HG03439 (cell line): ENCODE data around the gene SPATA4.
"Not testable (repeated sequence)": the region's sequence is repeated elsewhere in the genome, so short reads cannot be mapped to it uniquely, and the experiment has no call there.

Experiments
- ATAC-seq: cut with Tn5 transposase; IDR thresholded peaks from one replicate; pipeline ENCODE4 v1.9.1; 2021; ENCODE audit warnings: mild to moderate bottlenecking, moderate library complexity; ENCODE audit not compliant: unreplicated experiment

The SPATA4 gene

DNA sequence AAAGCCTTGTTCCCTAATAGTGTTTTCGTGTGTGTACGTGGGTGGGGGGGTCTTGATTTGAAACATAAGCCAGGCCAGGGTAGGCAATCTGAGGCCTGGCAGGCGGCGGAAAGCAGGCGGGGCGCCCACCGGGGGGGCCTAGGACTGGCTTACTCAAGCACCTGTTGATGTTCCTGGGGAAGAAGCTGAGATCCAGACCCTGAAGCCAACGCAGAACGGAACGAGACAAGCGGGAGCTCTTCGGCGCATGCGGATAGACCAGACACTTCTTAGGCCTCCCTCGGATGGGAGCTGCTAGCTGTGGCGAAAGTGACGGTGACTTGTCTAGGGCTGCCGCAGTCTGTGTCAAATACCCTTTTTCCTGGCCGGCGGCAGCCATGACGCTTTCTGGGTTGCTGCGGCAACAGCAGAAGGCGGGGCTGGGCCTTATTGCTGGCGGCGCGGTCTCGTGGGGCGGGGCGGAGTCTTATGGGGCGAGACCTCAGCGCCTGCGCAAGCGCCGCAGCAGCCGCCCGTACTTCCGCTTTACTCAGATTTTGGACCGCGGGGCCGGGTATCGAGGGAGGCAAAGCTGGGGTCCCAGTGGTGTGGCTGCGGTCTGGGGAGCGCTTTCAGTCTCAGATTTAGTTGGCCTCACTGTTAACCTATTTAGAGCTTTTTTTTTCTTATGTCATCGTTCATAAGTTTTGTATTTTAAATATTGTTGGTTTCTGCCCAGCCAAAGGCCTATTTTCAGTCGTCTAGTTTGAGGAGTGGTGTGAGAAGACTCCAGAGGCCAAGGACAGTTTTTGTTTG, at the start of gene SPATA4:
Gene SPATA4 (minus strand): TSS at position 402 of the 795 bp plus-strand sequence. CDS start 23 bp downstream, at position 379.
- ATAC-seq: peak; percentile 97

DNA sequence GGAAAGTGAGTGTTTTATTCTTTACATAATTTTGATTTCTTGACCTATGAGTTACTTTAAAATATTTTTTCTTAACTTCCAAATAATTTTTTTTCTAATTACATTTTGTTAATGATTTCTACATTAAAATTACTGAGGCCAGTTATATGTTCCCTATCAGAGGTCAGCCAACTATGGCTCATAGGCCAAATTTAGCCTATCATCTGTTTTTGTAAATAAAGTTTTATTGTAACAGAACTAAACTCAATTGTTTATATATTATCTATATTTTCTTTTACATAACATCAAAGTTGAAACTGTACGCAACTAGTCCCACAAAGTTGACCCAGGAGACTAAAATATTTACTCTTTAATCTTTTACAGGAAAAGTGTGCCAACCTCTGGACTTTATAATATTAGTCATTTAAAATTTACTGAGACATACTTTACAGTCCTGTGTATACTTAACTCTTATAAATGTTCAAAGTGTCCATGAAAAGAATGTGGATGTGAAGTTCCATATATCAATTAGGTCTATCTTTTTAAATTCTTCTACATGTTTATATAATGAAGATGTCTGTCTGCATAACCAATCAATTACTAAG, 47.5 kb upstream of the SPATA4 start:
- ATAC-seq: no peak

DNA sequence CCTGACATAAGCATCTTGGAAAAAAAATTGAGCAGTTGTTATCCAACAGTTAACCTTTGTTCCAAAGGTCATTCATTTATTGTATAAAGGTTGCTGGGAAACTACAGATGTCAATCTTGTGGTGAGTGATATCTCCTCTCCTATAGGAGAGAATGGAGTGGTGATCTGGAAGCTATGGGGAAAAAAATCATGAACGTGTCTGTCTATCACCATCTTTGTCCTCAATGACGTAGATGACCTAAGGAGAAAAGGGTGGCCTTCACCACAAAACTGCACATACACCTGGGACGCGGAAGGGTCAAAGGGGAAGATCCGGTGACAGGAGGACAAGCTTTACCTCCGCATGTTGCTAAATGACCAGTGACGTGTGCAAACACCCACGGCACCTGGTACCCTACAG, 46.3 kb upstream of the SPATA4 start:
- no peak for ATAC-seq

DNA sequence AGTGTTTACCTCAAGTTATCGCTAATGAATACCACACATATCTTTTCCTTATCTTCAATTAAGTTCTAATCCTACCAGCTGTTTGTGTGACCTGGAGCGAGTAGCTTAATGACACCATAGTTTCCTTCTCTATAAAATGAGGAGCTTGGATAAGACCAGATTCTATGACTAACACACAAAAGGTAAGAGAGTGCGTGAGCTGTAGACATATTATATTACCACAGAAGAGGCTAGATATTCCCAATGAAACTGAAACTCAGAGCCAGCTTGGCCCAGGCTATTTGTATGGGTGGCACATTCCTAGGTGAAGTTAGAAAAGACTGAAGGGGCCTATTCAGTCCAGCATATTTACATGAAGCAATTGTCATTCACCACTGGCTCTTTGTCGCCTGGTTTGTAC, 43.4 kb upstream of the SPATA4 start:
- ATAC-seq: no peak

DNA sequence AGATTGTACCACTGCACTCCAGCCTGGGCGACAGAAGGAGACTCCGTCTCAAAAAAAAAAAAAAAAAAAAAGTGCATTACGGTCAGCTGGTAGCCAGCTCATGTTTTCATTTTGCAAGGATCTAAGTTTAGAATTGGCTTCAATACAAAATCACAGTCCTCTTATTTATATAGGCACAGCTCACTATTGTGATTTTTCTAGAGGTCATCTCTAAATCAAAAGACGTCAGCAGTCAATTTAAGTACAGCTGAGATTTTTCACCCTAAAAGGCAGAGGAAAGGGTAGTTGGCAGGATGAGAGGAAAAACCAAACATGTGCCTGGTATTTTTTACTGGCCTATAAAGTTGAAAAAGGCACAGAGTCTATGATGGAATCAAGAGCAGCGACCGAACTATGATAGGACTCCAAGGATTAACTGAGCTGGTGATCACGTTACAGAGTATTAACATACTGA, 42.8 kb upstream of the SPATA4 start:
- ATAC-seq: no peak

DNA sequence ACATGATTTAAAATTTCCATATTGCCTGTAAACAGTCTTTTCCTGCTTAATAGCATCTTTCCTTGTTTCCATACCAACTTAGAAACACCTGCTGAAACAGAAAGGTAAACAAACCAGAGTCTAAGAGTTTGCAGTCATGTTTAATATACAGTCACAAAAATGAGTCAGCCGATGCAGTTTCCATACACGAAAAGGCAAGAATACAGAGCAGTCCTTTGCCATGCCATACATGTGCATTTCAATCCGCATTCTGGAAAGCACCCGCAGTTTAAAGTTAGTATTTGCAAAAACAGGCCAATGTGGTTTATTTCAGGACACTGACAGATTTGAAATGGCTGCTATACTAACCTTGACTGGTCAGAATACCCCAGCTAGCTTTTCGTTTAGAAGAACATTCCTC, 41.6 kb upstream of the SPATA4 start:
- ATAC-seq: no peak

DNA sequence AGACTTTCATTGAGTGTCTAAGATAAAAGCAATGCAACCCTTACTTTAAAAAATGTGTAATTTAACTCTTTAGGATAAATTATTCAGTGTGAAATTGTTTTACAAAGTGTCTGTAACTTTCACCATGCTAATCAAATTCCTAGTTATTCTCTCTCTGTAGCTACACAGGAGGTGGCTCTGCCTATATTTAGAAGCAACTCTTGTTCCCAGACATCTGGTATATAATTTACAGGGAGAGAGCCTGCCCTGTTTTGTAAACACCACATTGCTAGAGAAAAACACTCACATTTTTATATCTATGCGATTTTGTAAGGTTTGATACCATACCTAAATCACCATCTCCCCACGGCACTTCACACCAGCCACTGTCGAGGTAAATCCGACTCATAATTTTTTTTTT, 35.5 kb upstream of the SPATA4 start:
- no peak for ATAC-seq

DNA sequence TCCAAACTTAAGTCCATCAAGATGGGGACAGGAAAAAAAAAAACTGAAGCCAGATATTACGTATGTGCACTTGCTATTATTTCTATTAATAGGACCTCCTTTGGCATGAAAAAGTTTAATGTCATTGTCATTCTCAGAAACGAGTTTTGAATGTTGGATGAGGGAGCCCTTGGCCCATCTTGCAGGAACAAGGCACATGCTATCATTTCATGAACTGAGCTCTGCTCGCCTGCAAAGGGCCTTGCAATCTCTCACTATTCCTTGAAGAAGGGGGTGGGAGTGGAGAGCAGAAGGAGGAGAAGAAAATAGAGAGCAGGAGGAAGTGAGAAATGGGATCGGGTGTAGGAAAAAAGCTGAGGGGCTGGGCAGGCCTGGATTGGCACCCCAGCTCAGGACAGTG, 34.3 kb upstream of the SPATA4 start:
- ATAC-seq: no peak

DNA sequence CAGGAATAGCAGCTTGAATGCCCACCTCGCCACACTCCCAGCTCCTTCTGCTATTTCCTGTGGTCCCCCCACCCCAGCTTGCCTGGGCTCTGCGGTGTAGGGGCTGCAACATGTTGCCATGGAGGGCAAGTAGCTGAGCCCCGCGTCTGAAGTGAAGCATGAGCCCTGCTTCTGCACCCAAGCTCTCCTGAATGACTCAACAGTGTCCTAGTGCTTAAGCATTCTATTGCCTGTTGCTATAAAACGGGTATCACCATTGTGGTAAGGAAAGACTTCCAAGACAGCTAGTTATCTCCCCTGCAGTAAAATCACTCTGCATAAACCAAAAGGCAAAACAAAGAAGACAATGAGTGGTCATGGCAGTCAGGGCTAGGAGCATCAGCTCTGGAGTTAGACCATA, 31.4 kb upstream of the SPATA4 start:
- ATAC-seq: no peak

DNA sequence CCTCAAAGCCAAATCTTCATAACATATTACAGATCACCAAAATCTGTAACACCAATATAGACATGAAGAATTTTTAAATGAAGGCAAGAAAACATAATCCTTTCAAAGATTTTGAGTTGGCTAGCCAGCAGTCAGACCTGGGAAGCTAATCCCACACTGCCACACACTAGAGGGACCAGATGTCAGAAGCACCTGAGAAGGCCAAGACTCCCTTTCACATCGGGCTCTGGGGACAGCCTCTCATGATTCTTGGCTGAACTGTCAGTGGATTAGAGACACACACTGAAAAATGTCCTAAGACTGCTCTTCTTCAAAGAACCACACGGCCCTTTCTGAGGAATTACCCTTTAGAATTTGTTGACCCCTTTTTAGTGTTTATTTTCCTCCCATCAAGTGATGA, 28.2 kb upstream of the SPATA4 start:
- ATAC-seq: no peak

DNA sequence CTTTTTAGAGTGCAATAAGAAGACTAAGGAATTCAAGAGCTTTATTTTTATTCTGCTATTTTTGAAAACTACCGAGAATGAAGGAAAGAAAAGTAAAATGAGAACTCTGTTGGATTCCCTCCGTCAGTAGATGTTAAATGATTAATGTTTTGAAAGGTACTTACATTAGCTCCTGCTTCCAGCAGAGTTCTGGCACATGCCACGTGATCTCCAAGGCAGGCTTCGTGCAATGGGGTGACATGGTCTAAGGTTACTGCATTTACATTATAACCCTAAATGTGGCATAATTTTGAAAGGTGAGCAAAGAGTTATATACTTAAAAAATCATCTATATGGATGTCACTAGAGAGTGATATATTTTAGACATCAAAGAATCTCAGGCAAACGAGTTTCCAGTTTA, 26.8 kb upstream of the SPATA4 start:
- no peak for ATAC-seq

DNA sequence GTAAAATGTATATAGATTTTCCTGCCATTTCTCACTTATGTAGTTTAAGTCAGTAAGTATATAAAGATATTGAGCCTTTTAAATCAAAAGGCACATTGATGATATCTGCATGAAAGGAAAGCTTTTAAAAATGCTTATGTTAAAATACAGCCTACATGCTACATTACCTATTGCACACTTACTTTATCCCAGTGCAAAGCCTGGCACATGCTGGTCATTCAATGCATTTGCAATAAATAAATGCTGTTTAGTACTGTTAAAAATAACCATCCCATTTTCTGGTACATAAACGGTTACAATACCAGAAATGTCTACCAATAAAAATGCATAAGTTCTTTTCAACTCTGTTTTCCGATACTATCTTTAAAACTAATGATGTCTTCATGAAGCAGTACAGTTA, 22.1 kb upstream of the SPATA4 start:
- ATAC-seq: no peak

DNA sequence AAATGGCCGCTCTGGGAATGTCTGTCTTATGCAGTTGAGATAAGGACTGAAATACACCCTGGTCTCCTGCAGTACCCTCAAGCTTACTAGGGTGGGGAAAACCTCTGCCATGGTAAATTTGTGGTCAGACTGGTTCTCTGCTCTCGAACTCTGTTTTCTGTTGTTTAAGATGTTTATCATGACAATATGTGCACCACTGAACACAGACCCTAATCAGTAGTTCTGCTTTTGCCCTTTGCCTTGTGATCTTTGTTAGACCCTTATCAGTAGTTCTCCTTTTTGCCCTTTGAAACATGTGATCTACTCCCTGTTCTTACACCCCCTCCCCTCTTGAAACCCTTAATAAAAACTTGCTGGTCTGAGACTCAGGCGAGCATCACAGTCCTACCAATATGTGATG, 17.0 kb upstream of the SPATA4 start:
- not testable (repeated sequence) for ATAC-seq

DNA sequence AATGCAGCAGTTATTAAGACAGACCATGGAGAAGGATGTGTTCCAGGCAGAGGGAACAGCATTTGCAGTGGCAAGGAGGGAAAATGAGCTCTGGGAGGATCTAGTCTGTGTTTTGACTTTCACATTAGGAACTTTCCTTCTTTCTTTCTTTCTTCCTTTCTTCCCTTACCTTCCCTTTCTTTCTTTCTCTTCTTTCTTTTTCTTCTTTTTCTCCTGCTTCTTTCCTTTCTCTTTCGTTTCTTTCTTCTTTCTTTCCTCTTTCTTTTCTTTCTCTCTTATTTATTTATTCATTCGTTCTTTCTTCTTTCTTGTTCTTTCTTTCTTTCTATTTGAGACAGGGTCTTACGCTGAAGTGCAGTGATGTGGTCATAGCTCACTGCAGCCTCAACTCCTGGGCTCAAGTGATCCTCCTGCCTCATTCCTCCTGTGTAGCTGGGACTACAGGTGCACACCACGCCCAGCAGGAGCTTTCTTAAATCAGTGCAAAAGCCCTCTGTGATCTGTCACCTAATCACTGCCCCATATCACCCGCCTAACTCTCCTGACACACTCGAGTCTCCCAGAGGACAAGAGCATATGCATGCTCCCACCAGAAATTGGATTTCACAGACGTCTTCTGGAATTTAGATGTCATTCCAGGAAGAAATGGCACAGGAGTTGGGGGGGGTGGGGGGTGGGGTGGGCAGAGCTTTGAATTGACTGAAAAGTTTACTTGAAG, 15.4 kb upstream of the SPATA4 start:
- ATAC-seq: no peak

DNA sequence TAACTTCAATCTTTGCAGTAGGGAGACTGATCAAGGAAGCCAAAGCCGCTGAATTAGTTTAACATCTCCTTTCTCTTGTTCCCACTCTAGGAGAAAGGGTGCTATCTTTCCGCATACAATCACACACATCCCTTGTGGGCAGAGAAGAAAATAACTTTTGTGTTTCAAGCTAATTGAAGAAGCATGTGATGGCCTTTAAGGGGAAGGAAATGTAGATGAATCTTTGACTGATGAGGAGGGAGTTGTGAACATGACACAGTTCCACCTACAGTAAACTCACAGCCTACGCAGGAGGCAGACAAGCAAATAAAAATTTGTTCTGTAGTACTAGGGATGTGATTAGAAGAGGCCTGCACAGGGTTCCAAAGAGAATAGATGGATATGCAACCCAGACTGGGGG, 14.7 kb upstream of the SPATA4 start:
- ATAC-seq: no peak

DNA sequence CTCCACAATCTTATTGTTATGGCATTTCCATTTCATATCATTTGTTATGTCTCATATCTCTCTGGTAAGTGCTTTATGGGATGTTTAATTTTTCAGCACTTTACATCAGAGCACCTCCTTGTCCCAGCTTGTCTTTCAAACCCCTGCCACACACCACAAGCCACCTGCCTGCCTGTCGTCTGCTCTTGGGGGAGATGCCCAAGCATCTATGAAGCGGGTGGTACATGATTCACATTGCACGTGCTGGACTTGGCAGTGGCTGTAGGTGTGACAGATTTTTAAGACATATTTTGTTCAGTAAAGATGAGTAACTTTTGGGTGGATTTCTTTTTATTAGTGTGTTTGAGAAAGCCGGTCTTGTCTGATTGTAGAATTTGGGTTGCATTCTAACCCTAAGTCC, 14.2 kb upstream of the SPATA4 start:
- no peak for ATAC-seq

DNA sequence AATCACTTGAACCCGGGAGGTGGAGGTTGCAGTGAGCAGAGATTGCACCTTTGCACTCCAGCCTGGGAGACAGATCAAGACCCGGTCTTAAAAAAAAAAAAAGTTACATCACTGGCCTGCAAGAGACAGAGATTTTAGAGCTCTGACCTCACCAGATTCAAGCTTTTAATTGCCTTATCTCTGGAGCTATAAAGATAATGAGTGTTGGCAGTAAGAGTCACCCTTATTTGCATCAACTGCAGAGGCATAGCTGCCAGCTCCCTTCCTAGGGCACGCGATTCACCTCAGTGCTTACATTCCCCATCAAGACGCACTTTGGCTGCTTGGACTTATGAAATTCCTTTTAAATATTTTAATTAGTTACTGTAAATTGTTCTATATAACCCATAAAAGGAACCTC, 12.5 kb upstream of the SPATA4 start:
- no peak for ATAC-seq

DNA sequence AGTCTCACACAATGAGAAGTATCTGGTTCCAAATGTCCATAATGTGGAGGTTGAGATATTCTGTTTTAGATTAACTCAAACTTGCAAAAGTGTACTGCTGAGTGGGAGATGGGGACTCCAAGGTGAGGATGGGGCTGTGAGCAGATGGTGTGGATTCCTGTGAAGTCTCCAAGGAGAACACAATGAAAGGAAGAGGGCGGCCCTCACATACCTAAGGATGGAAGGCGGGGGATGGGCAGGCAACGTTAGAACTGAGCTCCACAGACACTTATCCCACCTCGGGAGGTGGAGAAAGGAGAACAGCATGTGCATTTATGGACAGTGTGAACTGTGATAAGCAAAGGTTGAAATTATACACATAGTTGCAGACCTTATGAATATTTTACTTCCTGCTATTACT, 9.9 kb upstream of the SPATA4 start:
- no peak for ATAC-seq

DNA sequence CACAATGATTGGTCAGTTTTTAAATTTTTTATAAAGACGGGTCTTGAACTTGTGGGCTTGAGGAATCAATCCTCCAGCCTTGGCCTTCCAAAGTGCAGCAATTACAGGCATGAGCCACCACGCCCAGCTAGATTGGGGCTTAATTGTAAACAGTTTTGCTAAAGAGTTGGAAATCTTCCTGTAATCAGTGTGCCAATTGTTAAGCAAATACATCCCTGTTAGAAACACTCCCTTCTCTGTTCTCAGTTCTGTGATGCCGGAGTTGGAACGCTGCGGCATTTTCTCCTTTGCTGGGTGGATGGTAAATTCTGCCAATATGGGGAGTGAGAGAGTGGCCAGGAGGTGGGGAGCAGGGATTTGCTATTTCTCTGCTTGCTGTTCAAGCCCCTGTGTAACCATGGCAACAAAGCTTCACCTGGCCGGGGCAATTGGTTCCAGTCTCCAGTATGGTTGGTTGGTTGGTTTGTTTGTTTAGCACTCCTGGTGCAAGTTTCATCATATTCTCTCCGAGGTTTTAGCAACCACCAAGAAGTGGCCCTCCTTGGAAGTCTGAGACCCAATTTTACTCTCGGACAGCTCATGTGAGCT, 3.0 kb upstream of the SPATA4 start:
- ATAC-seq: no peak

DNA sequence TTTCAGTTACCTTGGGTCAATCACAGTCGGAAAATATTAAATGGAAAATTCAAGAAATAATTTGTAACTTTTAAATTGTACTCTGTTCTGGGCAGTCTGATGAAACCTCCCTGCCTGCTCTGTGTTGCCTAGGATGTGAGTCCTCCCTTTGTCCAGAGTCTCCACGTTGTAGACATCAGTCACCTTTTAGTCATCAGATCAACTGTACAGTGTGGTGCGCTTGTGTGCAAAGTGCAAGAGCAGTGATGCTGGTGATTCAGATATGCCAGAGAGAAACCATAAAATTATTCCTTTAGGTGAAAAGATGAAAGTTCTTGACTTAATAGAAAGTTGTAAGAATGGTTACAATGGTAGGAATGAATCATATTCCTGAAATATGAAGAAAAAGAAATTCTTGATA, 1.4 kb downstream of the SPATA4 start:
- ATAC-seq: no peak

DNA sequence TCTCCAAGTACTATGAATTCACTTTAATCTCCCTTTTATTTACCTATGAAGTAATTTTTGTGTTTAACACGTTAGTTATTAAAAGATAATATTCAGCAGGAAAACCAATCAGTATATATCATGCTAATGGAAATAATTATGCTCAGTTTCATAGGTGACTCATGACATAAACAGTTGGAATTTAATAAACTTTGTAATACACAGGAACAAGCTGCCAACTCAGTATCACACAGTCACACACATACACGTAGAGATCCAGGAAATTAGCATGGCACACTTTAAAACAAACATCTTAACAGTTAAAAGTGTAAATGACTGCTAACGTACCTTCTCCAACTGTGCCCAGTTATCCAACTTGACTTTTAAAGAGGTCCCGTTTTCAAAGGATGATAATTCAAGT, 2.3 kb downstream of the SPATA4 start:
- no peak for ATAC-seq

DNA sequence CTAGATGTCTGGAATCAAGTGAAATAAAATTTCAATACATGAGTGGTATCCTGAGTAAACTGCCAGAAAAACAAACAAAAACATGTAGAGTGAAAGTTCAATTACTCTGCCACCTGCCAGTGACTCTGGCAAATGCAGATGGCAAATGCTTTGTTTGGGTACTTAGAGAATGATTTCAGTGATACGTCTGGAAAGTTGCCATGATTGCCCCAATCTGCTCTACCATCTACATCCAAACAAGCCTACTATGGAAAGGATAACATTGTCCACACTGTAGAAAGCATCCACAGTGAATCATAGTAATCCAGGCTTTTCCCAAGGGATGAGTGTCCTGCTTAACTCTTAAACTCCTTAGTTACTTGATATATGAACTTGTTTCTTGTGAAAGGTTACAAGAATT, 3.4 kb downstream of the SPATA4 start:
- no peak for ATAC-seq
